UCSD-AML1 (cell line): ENCODE results near the gene SLC4A7.
"Not testable (repeated sequence)": the region's sequence is repeated elsewhere in the genome, so short reads cannot be mapped to it uniquely, and the experiment has no call there.

Source experiments
- DNase-seq: peaks from one replicate; lab custom pipeline; 2025; ENCODE audit not compliant: unreplicated experiment; lab: John Stamatoyannopoulos, UW

Gene SLC4A7

GRCh38 chr3:27484015-27484844 is at the start of gene SLC4A7:
Gene SLC4A7, minus strand, starts transcription at chr3:27484384. Its CDS starts 258 bp downstream, at chr3:27484126.
- peak; percentile 98 for DNase-seq

GRCh38 chr3:27533261-27533607 is 49.0 kb upstream of the SLC4A7 start:
- DNase-seq = no peak

DNA sequence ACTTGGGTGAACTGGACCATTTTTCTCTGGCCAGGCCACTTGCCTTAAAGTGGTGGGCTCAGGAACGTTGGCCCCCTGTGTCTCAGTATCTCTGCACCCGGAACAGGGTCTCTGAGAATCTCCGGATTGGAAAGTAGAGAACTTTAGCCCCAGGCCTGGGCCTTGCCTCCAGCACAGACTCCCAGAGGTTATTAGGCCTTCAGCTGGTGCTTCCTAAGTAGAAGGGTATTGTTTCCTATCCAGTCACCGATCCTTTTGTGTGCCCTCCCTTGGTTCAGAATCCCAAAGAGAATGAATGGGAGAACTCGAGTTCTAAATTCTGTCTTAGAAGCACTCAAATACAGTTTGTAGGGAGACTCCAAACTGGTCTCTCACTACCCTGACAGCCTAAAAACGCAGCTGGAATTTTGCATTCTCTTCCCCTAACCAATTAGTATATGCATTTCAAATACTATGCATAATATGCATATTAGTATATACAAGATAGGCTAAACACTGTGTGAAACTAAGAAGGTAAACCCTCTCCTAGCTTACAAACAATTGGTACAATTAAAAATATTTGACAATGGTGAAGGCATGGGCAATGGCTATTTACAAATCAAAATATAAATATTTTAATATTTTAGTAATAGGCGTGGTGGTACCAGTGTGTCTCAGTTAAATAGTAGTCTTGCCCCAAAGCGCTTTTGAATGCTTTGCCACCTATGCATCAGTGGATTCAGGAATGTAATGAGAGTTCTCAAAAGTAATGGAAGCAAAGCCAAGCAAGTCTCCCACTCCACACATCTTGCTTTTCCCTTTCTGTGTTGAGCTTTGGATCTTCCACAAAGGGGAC is 48.5 kb upstream of the SLC4A7 start:
- DNase-seq = no peak

DNA sequence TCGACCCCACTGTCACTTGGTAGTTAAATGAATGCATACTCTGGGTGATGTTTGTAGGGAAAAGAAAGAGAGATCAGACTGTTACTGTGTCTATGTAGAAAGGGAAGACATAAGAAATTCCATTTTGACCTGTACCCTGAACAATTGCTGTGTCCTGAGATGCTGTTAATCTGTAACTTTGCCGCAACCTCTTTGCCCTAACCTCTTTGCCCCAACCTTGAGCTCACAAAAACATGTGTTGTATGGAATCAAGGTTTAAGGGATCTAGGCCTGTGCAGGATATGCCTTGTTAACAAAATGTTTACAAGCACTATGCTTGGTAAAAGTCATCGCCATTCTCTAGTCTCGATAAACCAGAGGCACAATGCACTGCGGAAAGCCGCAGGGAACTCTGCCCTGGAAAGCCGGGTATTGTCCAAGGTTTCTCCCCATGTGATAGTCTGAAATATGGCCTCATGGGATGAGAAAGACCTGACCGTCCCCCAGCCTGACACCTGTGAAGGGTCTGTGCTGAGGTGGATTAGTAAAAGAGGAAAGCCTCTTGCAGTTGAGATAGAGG is 47.1 kb upstream of the SLC4A7 start:
- not testable (repeated sequence) for DNase-seq

- DNase-seq = no peak
Measured at GRCh38 chr3:27528791-27529190, 44.6 kb upstream of the SLC4A7 start.

- no peak for DNase-seq
Measured at GRCh38 chr3:27526614-27527315, 42.6 kb upstream of the SLC4A7 start.

DNA sequence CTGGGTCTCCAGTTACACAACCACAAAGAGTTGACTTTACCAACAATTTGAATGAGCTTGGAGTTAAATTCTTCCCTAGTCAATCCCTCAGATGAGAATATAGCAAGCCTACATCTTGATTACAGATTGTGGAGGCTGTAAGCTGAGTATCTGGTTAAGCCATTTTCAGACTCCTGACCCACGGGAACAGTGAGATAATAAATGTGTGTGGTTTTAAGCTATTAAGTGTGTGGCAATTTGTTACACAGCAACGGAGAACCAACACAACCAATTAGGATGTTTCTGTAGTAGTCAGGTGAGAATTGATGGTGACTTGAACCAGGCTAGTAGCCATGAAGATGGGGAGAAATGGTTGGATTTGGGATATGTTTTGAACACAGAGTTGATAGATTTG is 37.7 kb upstream of the SLC4A7 start:
- no peak for DNase-seq

GRCh38 chr3:27521179-27521871 is 37.1 kb upstream of the SLC4A7 start:
- DNase-seq = no peak

DNA sequence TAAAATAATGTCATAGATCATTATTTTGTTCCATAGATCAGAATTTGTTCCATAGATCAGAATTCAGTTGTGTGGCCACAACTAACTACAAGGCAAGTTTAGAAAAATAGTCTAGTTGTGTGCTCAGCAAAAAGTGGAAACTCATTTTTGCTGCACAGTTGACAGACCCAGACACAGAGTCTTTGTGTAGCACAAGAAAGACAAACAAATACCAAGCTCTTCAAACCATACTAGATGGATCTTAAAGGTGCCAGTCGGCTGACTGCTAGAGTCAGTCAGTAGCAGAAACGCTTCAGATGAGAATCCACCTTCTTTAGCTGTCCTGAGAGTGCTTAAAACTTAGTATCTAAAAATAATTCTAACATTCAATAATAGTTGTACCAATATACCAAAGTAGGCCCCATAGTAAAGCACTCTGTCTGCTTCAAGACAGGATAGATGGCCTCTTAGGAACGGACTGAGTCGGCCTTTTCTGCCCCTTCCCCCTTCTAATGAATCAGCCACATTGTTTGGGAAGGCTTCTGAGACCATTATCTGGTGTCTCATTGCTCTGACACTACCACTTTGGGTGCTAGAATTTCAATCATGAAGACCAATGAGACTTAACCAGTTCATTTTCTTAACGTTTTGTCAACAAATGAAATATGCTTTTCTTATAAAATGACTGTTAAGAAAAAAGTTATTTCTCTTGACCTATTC is 27.7 kb upstream of the SLC4A7 start:
- DNase-seq = no peak

DNA sequence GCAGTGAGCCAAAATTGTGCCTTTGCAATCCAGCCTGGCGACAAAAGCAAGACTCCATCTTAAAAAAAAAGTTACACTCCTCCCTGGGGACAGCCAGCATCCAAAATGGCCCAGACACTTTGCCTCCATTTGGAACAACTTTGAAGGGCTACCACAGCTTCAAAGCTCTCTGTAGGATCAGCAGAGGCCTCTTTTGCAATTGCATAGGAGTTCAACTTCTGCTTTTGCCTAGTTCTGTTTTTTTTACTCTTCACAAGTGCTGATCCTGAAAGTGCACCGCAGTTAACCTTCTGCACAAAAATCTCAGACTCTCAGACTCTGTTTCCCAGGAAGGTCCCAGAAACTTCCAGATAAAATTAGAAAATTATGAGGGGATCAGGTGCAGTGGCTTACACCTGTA is 25.2 kb upstream of the SLC4A7 start:
- no peak for DNase-seq

- no peak for DNase-seq
Measured at GRCh38 chr3:27508424-27508823, 24.2 kb upstream of the SLC4A7 start.

DNA sequence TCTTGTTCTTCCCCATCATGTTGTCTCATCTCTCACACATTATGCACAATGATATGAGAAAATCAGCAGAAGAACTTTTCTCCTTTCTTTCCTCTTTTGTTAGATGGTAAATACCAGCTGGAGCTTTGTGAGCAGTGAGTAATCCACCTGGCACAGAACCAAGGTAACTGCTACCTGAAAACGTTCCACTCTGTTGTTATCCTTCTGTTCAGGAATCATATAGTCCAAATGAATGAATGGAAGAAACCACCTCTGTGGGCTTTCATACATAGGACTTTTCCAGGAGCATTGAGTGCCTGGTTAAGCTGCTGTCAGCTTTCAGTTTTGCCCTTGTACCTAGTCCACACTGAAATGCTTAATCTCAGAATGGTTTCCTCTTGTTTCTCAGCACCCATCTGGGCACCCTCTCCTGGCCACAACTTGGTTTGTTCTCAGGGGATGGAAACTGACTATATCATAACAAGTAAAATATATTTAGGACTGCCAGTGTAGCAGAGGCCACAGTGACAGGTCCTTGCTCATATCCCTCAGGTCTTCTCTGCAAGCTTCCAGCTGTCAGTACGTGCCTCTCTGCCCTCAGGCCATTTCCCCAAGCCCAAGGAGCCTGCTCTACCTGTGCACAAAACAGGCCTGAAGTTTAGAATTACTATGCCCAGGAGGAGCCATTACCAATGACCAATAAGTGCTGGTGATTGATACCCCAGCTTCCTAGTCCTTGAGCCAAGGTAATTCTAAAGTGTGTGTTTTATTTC is 23.5 kb upstream of the SLC4A7 start:
- no peak for DNase-seq

GRCh38 chr3:27507111-27507510 is 22.9 kb upstream of the SLC4A7 start:
- DNase-seq = no peak

DNA sequence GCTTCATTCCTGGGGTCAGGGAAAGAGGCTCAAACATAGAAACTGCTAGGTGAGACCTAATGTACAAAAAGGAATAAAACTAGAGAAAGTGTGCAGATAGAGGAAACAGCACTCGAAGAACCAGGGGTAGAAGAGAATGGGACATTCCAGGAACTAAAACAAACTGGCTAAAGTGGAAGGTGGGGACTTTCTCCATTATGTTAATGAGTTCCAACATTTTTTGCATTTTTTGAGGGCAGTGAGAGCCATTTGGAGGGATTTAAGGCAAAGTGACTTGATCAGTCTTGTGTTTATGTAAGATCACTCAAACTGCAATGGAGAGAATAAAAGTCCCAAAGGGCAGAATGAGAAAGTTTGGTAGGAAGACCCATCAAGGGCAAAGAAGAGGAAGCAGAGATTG is 20.6 kb upstream of the SLC4A7 start:
- DNase-seq = no peak

GRCh38 chr3:27503526-27503925 is 19.3 kb upstream of the SLC4A7 start:
- DNase-seq = no peak

GRCh38 chr3:27501759-27502158 is 17.6 kb upstream of the SLC4A7 start:
- DNase-seq = no peak

DNA sequence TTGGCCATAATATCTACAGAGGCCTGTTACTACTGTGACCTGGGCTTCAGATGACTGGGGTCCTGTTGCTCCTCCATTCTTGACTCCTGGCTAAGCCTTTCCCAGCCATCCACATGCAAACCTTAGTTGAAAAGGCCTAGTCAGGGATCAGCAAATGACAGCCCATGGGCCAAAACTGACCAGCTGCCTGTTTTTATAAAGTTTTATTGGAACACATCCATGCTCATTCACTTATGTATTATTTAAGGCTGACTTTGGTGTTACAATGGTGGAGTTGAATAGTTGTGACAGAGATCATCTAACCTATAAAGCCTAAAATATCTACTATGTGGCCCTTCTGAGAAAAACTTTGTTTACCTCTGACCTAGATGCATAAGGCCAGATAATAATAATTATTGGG is 16.8 kb upstream of the SLC4A7 start:
- DNase-seq = no peak

DNA sequence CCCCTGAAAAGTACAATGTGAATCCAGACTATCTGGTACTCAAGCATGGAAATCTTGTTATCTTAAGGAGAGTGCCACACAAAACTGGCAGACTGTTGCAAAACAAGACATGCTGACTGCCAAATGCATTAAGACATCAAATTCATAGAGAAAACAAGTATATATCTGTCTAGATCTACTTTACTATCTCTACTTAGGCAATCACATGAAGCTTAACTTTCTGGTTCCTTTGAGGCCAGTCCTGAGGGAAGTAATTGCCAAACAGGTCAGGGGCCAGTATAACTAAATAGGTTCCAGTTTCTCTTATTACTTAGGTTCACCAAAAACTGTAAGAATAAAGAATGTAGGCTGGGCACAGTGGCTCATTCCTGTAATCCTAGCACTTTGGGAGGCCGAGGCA is 15.9 kb upstream of the SLC4A7 start:
- DNase-seq = no peak

DNA sequence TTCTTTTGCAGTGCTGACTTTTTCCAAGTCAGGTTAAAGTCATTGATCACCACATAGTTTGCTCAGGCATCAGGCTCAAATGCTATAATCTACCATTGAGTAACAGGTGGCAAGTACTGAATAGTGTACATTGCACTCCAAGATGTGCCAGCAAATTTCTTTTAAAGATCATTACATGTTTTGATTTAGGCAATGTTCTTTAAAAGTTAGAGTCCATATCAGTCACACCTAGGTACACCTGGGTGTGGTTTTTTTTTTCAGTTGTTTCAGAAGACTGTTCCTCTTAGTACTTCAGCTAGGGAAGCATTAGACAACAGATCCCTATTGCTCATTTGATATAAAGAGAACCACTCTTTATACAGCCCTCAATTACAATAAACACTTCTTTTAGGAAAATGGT is 10.6 kb upstream of the SLC4A7 start:
- no peak for DNase-seq
